Thoracic aorta (tissue), 2 donors: ENCODE results near the gene PIWIL4. TPM values are rescaled to one million over a fixed set of nuclear protein-coding genes. Genes with fewer than 3 reads are reported as not detected.

Experiments used
- ATAC-seq: fragments of 150-250 bp; one replicate; pipeline ENCODE4 v1.8.0; 2017; ENCODE audit warnings: low read depth; ENCODE audit not compliant: insufficient number of reproducible peaks, low FRiP score
- DNase-seq: peaks from one replicate; pipeline ENCODE4 v3.0.0-alpha.2; 2020; ENCODE audit warnings: low spot score
- H3K27ac ChIP-seq, 2 donors: fragments of 200-600 bp; sonication (generic); 1 replicate in 1 of 2; 2 replicates in 1 of 2; pipeline ENCODE4 v1.5.1; 2016; ENCODE audit warnings: mild to moderate bottlenecking in 2 of 2, moderate library complexity in 2 of 2
- H3K27me3 ChIP-seq: fragments of 200-600 bp; sonication (generic); replicated peaks from 2 replicates; pipeline ENCODE4 v1.6.0; 2016; ENCODE audit warnings: mild to moderate bottlenecking; ENCODE audit not compliant: insufficient read depth
- H3K36me3 ChIP-seq: fragments of 200-600 bp; sonication (generic); one replicate; pipeline ENCODE4 v1.5.1; 2016
- H3K4me1 ChIP-seq, 2 donors: fragments of 200-600 bp; sonication (generic); 1 replicate in 1 of 2; 2 replicates in 1 of 2; pipeline versions ENCODE4 v1.5.1 to v1.6.0; 2016; ENCODE audit warnings: low read depth in 2 of 2, mild to moderate bottlenecking in 1 of 2; ENCODE audit not compliant: control insufficient read depth in 1 of 2
- H3K4me3 ChIP-seq: fragments of 200-600 bp; sonication (generic); 2 replicates; pipeline ENCODE4 v1.5.1; 2016; ENCODE audit warnings: mild to moderate bottlenecking
- H3K9me3 ChIP-seq: fragments of 200-600 bp; sonication (generic); 2 replicates; pipeline ENCODE4 v1.5.1; 2016
- CTCF ChIP-seq: fragments of 200-600 bp; sonication (generic); IDR thresholded peaks from one replicate; pipeline ENCODE4 v1.5.1; 2019; ENCODE audit warnings: antibody characterized with exemption
- total RNA-seq, 2 donors: library from RNA; depleted of rRNA; stranded (reverse); fragments of >200 nt; gene quantifications; one replicate each; pipeline versions ENCODE4 v1.1.0 to v1.2.3, GENCODE V29; 2016

The PIWIL4 gene
- total RNA-seq, 2 donors from 2014 or later = 11.5 to 13.5 TPM

- H3K27ac ChIP-seq = peak overlapping the region in 1 of 2 donors; percentile 28
- H3K4me1 ChIP-seq = peaks cover 30 to 55% of the 10 kb centered on the region in 2 donors
- ATAC-seq = no peak
- no peaks in the 10 kb centered on the region for H3K27me3 ChIP-seq
- no peak for DNase-seq
- H3K36me3 ChIP-seq = no peaks in the 10 kb centered on the region
- no peak for TF ChIP-seq CTCF
- H3K4me3 ChIP-seq = no peak overlapping the region
- no peaks in the 10 kb centered on the region for H3K9me3 ChIP-seq
Measured at GRCh38 chr11:94557992-94558391, 9.2 kb upstream of the PIWIL4 start.

- no peak overlapping the region for H3K27ac ChIP-seq
Measured at GRCh38 chr11:94558468-94558867, 8.7 kb upstream of the PIWIL4 start.

GRCh38 chr11:94558932-94559331 is 8.2 kb upstream of the PIWIL4 start:
- TF ChIP-seq CTCF = no peak
- Histone ChIP-seq H3K36me3 (no peaks in the 10 kb centered on the region), H3K27me3 (no peaks in the 10 kb centered on the region), H3K27ac (no peak overlapping the region), H3K4me1 (peaks cover 33 to 64% of the 10 kb centered on the region in 2 donors), H3K9me3 (no peaks in the 10 kb centered on the region), H3K4me3 (no peak overlapping the region)
- DNase-seq (no peak), ATAC-seq (no peak)

More at GRCh38 chr11:94558468-94558867, 8.7 kb upstream of the PIWIL4 start:
- no peak for TF ChIP-seq CTCF
- Histone ChIP-seq H3K27me3 (no peaks in the 10 kb centered on the region), H3K9me3 (no peaks in the 10 kb centered on the region), H3K4me3 (no peak overlapping the region), H3K4me1 (peaks cover 33 to 59% of the 10 kb centered on the region in 2 donors), H3K36me3 (no peaks in the 10 kb centered on the region)
- DNase-seq (no peak), ATAC-seq (no peak)

GRCh38 chr11:94559361-94559760 is 7.8 kb upstream of the PIWIL4 start:
- Histone ChIP-seq H3K4me1 (peaks cover 33 to 66% of the 10 kb centered on the region in 2 donors), H3K27me3 (no peaks in the 10 kb centered on the region), H3K9me3 (no peaks in the 10 kb centered on the region), H3K36me3 (no peaks in the 10 kb centered on the region), H3K4me3 (no peak overlapping the region), H3K27ac (peak overlapping the region in 1 of 2 donors; percentile 16)
- no peak for ATAC-seq
- no peak for DNase-seq
- TF ChIP-seq CTCF = no peak

GRCh38 chr11:94560834-94561233 is 6.3 kb upstream of the PIWIL4 start:
- Histone ChIP-seq H3K27me3 (no peaks in the 10 kb centered on the region), H3K36me3 (no peaks in the 10 kb centered on the region), H3K27ac (no peak overlapping the region), H3K4me1 (peaks cover 29 to 60% of the 10 kb centered on the region in 2 donors), H3K4me3 (no peak overlapping the region), H3K9me3 (no peaks in the 10 kb centered on the region)
- ATAC-seq (no peak), DNase-seq (no peak)
- TF ChIP-seq CTCF = no peak
